A673 (cell line): ENCODE results near the gene MAP3K1.

Experiments used
- EZH2 ChIP-seq: fragments of 200-600 bp; sonication (generic); IDR thresholded peaks from 2 replicates; pipeline ENCODE4 v1.6.1; 2017; ENCODE audit warnings: borderline replicate concordance, low read depth, mild to moderate bottlenecking, mixed read lengths, antibody characterized with exemption, low read length; ENCODE audit not compliant: poor library complexity, severe bottlenecking
- TF ChIP-seq, protein P1 (sequence below): fragments of 300-800, 200-600 bp; sonication (generic); conservative IDR thresholded peaks from 2 replicates; pipeline ENCODE4 v1.5.1; 2017; ENCODE audit warnings: low read depth, mild to moderate bottlenecking, antibody characterized with exemption, low read length, moderate library complexity, mixed read lengths

DNA sequence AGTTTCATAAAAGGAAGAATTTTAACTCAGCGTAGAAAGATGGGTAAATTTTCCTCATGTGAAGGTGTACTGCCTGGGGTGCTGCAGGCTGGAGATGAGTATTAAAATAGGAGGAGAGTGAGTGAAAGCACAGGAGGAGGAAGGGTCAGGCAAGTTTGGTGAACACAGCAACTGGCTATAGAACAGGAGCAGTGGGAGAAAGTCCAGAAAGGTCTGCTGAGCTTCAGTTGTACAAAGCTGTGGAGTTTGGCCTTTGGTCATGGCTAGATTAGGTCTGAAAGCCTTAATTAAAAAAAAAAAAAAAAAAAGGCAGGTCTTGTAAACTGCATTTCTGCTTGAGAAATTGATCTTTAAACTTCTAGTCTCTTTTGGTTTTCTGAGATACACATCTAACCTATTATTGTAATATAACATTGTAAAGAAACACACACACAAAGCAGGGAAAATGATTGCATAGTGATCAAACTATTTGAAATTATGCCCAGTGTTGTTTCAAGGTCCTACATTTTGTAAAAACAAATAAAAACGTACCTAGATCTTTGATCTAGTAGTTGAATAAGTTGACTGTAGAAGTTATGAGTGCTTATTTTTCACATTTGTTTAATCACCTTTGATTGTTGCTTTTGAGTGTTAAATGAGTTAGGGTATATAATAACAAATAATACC lies 43.6 kb downstream of the MAP3K1 start:
- TF ChIP-seq, protein P1, sequence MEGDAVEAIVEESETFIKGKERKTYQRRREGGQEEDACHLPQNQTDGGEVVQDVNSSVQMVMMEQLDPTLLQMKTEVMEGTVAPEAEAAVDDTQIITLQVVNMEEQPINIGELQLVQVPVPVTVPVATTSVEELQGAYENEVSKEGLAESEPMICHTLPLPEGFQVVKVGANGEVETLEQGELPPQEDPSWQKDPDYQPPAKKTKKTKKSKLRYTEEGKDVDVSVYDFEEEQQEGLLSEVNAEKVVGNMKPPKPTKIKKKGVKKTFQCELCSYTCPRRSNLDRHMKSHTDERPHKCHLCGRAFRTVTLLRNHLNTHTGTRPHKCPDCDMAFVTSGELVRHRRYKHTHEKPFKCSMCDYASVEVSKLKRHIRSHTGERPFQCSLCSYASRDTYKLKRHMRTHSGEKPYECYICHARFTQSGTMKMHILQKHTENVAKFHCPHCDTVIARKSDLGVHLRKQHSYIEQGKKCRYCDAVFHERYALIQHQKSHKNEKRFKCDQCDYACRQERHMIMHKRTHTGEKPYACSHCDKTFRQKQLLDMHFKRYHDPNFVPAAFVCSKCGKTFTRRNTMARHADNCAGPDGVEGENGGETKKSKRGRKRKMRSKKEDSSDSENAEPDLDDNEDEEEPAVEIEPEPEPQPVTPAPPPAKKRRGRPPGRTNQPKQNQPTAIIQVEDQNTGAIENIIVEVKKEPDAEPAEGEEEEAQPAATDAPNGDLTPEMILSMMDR, result no peak
- no peak for TF ChIP-seq EZH2
